GM12878 (cell line): ENCODE measurements around the gene BMP2. TPM values are rescaled to one million over a fixed set of nuclear protein-coding genes. Genes with fewer than 3 reads are reported as not detected.

ENCODE experiments used
- BMI1 ChIP-seq: fragments of 450-650 bp; IDR thresholded peaks from 2 replicates; pipeline ENCODE4 v1.6.1; 2016; ENCODE audit warnings: mild to moderate bottlenecking, moderate library complexity, borderline replicate concordance
- CEBPB ChIP-seq, 2 experiments: fragments of 150-350 bp in 1 of 2; IDR thresholded peaks; 2 replicates each; pipeline ENCODE4 v1.6.1; 2012 to 2014; ENCODE audit warnings: low read depth in 2 of 2, low read length in 2 of 2, borderline replicate concordance in 1 of 2, inconsistent platforms in 1 of 2
- CHD2 ChIP-seq: IDR thresholded peaks from 2 replicates; pipeline ENCODE4 v1.6.1; 2011; ENCODE audit warnings: low read depth, low read length, improper control_type of control experiment, borderline replicate concordance
- DPF2 ChIP-seq: fragments of 450-650 bp; IDR thresholded peaks from 2 replicates; pipeline ENCODE4 v1.6.1; 2017; ENCODE audit warnings: mild to moderate bottlenecking
- E2F8 ChIP-seq: fragments of 450-650 bp; IDR thresholded peaks from 2 replicates; pipeline ENCODE4 v1.6.1; 2018; ENCODE audit warnings: mild to moderate bottlenecking, low read depth, moderate library complexity; ENCODE audit not compliant: partially characterized antibody
- EED ChIP-seq: sonication (generic); IDR thresholded peaks from 2 replicates; pipeline ENCODE4 v1.6.1; 2016; ENCODE audit warnings: antibody characterized with exemption, low read depth
- EP300 ChIP-seq, 2 experiments: fragments of 150-350 bp in 1 of 2; IDR thresholded peaks; 2 replicates each; pipeline ENCODE4 v1.6.1; 2011 to 2012; ENCODE audit warnings: low read depth in 2 of 2, low read length in 2 of 2, borderline replicate concordance in 1 of 2, improper control_type of control experiment in 1 of 2, inconsistent platforms in 1 of 2; ENCODE audit not compliant: control insufficient read depth in 1 of 2
- FOS ChIP-seq: IDR thresholded peaks from 3 replicates; pipeline ENCODE4 v1.6.1; 2011; ENCODE audit warnings: borderline replicate concordance; ENCODE audit not compliant: insufficient read length; ENCODE audit errors: extremely low read depth
- HCFC1 ChIP-seq: fragments of 150-350 bp; IDR thresholded peaks from 2 replicates; pipeline ENCODE4 v1.6.1; 2014; ENCODE audit warnings: low read length
- KLF5 ChIP-seq: fragments of 450-650 bp; IDR thresholded peaks from 2 replicates; pipeline ENCODE4 v1.6.1; 2014; ENCODE audit warnings: mild to moderate bottlenecking; ENCODE audit not compliant: partially characterized antibody
- MEF2B ChIP-seq: fragments of 450-650 bp; IDR thresholded peaks from 2 replicates; pipeline ENCODE4 v1.6.1; 2018; ENCODE audit warnings: mild to moderate bottlenecking, moderate library complexity; ENCODE audit not compliant: partially characterized antibody, poor library complexity, severe bottlenecking
- NR2C1 ChIP-seq: fragments of 450-650 bp; IDR thresholded peaks from 2 replicates; pipeline ENCODE4 v1.6.1; 2017; ENCODE audit warnings: antibody characterized with exemption, mild to moderate bottlenecking, moderate library complexity
- POLR2AphosphoS2 ChIP-seq: IDR thresholded peaks from 2 replicates; pipeline ENCODE4 v1.6.1; 2011; ENCODE audit warnings: low read depth, mild to moderate bottlenecking, low read length, improper control_type of control experiment, moderate library complexity
- RAD21 ChIP-seq: IDR thresholded peaks from 2 replicates; pipeline ENCODE4 v1.6.1; 2011; ENCODE audit warnings: mild to moderate bottlenecking, low read depth, low read length, moderate library complexity; ENCODE audit not compliant: insufficient read depth
- SMC3 ChIP-seq: IDR thresholded peaks from 2 replicates; pipeline ENCODE4 v1.6.1; 2011; ENCODE audit warnings: low read length, improper control_type of control experiment, borderline replicate concordance
- TCF3 ChIP-seq: IDR thresholded peaks from 2 replicates; pipeline ENCODE4 v1.6.1; 2012; ENCODE audit warnings: low read depth, mild to moderate bottlenecking, low read length, borderline replicate concordance; ENCODE audit not compliant: insufficient read depth
- YY1 ChIP-seq: IDR thresholded peaks from 2 replicates; pipeline ENCODE4 v1.6.1; 2011; ENCODE audit warnings: low read depth, mild to moderate bottlenecking, low read length
- ZNF207 ChIP-seq: fragments of 450-650 bp; IDR thresholded peaks from 2 replicates; pipeline ENCODE4 v1.6.1; 2014; ENCODE audit warnings: antibody characterized with exemption, mild to moderate bottlenecking, borderline replicate concordance
- polyA plus RNA-seq, 11 experiments: library from polyadenylated mRNA; depleted of rRNA in 4 of 11; unstranded in 6 of 11; stranded (reverse) in 5 of 11; fragments of >200 nt; fragmentation: Nextera tagmentation in 4 of 11; fragmentation: Illumina TruSeq in 1 of 11; extraction: Ambion mirVana in 4 of 11; extraction: Trizol in 1 of 11; gene quantifications; 1 replicate in 1 of 11; 2 replicates in 10 of 11; pipeline versions ENCODE4 v1.2.1 to v1.2.3, GENCODE V29; 2011 to 2016; ENCODE audit warnings: inconsistent platforms in 2 of 11, missing spikeins in 2 of 11, low read depth in 1 of 11
- total RNA-seq, 4 experiments: library from RNA; depleted of rRNA in 3 of 4; stranded (reverse); fragments of >200 nt in 3 of 4; fragmentation: Illumina TruSeq in 1 of 4; extraction: Trizol in 1 of 4; gene quantifications; 2 replicates each; pipeline versions ENCODE4 v1.2.1 to v1.2.3, GENCODE V29; 2013 to 2021
- TF ChIP-seq, protein P1 (sequence below), 3 experiments: IDR thresholded peaks in 2 of 3; conservative IDR thresholded peaks in 1 of 3; 2 replicates each; pipeline ENCODE4 v1.5.1; 2011; ENCODE audit warnings: low read depth in 3 of 3, low read length in 3 of 3, mild to moderate bottlenecking in 3 of 3, control low read depth in 2 of 3, moderate library complexity in 2 of 3, inconsistent platforms in 1 of 3, mixed read lengths in 1 of 3; ENCODE audit not compliant: control insufficient read depth in 2 of 3, insufficient read depth in 1 of 3; ENCODE audit errors: extremely low read depth in 1 of 3
- TF ChIP-seq, protein P2 (sequence below): fragments of 450-650 bp; IDR thresholded peaks from 2 replicates; pipeline ENCODE4 v1.6.1; 2018; ENCODE audit warnings: borderline replicate concordance, mild to moderate bottlenecking; ENCODE audit not compliant: partially characterized antibody
- TF ChIP-seq, protein P3 (sequence below): fragments of 450-650 bp; IDR thresholded peaks from 2 replicates; pipeline ENCODE4 v1.6.1; 2014; ENCODE audit warnings: mild to moderate bottlenecking

The BMP2 gene
- total and polyA plus RNA-seq, 10 of the 15 experiments (the other 5 are each of a cell fraction or from before 2014, with no cell fraction given), result 0.35 to 3.2 (median 0.71) TPM

GRCh38 chr20:6765469-6766058 lies 1.9 kb upstream of the BMP2 start (continued):
- TF ChIP-seq, protein P1, sequence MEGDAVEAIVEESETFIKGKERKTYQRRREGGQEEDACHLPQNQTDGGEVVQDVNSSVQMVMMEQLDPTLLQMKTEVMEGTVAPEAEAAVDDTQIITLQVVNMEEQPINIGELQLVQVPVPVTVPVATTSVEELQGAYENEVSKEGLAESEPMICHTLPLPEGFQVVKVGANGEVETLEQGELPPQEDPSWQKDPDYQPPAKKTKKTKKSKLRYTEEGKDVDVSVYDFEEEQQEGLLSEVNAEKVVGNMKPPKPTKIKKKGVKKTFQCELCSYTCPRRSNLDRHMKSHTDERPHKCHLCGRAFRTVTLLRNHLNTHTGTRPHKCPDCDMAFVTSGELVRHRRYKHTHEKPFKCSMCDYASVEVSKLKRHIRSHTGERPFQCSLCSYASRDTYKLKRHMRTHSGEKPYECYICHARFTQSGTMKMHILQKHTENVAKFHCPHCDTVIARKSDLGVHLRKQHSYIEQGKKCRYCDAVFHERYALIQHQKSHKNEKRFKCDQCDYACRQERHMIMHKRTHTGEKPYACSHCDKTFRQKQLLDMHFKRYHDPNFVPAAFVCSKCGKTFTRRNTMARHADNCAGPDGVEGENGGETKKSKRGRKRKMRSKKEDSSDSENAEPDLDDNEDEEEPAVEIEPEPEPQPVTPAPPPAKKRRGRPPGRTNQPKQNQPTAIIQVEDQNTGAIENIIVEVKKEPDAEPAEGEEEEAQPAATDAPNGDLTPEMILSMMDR (IDR thresholded peaks at IDR 0.05 in 2 of 3, conservative IDR thresholded peaks at IDR 0.05 in 1 of 3; ENCODE audit: control insufficient read depth in 2 of 3, extremely low read depth in 1 of 3, insufficient read depth in 1 of 3, low read depth in 3 of 3, low read length in 3 of 3), result peak; percentile 36 to 48 (median 45); a peak in 5 of 6 replicates
- TF ChIP-seq HCFC1 (no peak), MEF2B (peak; percentile 20), TCF3 (no peak), CEBPB (IDR thresholded peaks at IDR 0.05; ENCODE audit: borderline replicate concordance in 1 of 2, low read depth in 2 of 2, low read length in 2 of 2) (no peak), KLF5 (no peak), E2F8 (no peak), FOS (no peak), NR2C1 (no peak), RAD21 (peak; percentile 55; the same call in 1 of the 2 replicates), ZNF207 (peak; percentile 41; the same call in 1 of the 2 replicates), DPF2 (no peak), POLR2AphosphoS2 (no peak), YY1 (no peak), SMC3 (peak; percentile 56; the same call in 1 of the 2 replicates), EED (no peak), CHD2 (no peak), EP300 (IDR thresholded peaks at IDR 0.05; ENCODE audit: borderline replicate concordance in 1 of 2, control insufficient read depth in 1 of 2, low read depth in 2 of 2, low read length in 2 of 2) (no peak), BMI1 (no peak)
- TF ChIP-seq, protein P2, sequence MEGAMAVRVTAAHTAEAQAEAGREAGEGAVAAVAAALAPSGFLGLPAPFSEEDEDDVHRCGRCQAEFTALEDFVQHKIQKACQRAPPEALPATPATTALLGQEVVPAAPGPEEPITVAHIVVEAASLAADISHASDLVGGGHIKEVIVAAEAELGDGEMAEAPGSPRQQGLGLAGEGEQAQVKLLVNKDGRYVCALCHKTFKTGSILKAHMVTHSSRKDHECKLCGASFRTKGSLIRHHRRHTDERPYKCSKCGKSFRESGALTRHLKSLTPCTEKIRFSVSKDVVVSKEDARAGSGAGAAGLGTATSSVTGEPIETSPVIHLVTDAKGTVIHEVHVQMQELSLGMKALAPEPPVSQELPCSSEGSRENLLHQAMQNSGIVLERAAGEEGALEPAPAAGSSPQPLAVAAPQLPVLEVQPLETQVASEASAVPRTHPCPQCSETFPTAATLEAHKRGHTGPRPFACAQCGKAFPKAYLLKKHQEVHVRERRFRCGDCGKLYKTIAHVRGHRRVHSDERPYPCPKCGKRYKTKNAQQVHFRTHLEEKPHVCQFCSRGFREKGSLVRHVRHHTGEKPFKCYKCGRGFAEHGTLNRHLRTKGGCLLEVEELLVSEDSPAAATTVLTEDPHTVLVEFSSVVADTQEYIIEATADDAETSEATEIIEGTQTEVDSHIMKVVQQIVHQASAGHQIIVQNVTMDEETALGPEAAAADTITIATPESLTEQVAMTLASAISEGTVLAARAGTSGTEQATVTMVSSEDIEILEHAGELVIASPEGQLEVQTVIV, result no peak
- TF ChIP-seq, protein P3, sequence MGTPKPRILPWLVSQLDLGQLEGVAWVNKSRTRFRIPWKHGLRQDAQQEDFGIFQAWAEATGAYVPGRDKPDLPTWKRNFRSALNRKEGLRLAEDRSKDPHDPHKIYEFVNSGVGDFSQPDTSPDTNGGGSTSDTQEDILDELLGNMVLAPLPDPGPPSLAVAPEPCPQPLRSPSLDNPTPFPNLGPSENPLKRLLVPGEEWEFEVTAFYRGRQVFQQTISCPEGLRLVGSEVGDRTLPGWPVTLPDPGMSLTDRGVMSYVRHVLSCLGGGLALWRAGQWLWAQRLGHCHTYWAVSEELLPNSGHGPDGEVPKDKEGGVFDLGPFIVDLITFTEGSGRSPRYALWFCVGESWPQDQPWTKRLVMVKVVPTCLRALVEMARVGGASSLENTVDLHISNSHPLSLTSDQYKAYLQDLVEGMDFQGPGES, result no peak
